Fibroblast of skin of abdomen (primary cell): Measurements from ENCODE around the gene RNF130.

Experiments used
- DNase-seq: peaks from one replicate; pipeline ENCODE4 v3.0.0-alpha.2; 2013

RNF130 gene

DNA sequence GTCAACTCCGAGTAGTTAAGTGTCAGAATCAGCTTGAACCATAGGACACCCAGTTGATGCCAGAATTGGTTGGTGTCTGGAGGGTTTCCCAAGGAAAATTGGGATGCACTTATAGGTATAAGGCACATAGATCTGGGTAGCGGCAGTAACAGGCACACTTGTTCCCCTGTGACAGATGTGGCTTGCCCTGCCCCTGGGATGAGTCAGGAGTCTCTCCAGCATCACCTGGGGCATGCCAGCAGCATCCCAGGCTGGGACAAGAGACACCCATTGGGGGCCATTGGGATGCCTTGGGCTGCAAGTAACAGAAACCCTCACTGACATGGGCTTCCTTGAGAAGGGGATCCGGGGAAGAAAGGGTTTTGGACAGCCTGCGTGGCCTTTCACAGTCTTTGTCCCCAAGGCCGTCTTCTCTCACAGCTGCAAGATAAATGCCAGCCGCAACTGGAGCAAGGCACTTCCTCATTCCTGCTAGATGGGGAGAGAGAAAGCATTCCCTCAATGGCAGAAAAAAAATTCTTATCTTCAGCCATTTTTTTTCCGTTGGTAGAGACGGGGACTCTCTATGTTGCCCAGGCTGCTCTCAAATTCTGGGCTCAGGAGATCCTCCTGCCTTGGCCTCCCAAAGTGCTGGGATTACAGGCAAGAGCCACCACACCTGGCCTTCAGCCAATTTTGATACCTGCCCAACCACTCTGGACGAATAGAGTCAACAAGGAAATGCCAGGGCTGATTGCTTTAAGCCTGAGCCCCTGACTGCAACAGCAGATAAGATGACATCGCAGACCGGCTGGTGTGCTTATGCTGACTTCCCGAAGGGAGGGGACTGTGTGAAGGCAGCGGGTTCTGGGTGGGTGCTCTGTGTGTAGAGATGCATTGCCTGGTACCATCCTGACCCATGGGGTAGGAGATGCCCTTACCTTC, 13.3 kb upstream of the RNF130 start:
- DNase-seq, result no peak

DNA sequence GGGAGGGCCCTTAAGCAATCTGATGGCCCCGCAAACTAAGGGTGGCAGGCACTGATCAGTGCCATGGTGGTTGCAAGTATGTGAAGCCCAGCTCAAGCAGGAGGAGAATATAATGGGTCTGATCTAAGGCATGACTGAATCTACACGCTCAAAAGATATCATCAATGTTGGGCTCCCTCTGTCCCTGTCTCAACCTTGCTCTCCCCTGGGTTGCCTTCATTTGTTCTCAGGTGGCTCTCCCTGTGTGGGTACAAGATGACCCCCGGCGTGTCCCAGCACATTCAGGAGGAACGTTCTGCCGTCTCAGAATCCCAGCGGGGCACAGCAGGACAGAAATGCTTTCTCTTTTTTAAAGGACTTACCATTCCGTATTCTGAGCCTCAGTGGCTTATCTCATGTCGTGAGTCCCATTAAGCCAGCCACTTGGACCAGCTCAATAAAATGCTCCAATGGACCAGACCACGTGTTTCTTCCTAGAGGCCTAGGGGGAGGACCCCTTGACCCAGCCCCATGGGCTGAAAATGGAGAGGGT, 12.0 kb upstream of the RNF130 start:
- no peak for DNase-seq

DNA sequence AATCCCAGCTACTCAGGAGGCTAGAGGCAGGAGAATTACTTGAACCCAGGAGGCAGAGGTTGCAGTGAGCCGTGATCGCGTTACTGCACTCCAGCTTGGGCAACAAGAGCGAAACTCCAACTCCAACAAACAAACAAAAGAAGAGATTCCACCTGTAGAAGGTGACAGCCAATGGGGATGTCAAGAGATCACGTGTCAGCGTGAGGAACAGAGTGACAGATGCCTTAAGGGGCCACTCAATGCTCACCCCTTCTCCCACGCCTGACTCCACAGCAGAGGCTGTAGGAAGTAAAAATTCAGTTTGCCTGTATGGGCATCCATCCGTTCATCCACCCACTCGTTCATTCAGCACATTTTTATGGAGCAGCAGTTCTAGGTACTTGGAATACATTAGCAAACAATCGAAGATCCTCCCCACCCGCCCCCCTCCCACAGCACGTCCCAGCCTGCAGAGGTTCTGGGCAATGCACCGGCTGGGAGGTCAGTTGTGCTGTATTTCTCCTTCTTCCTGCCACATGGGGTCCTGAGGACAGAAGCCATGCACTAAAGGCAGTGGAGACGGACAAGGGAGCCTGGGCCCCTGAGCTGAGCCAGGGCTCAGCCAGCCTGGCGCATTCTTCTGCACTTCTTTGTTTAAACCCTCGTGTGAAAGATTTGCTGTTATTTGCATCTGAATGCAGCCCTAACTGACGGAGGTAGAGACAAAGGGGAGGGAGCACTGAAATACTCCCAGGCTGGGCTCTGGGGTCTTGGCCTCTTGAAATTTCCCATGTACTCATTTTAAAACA, 11.3 kb upstream of the RNF130 start:
- DNase-seq, result no peak

DNA sequence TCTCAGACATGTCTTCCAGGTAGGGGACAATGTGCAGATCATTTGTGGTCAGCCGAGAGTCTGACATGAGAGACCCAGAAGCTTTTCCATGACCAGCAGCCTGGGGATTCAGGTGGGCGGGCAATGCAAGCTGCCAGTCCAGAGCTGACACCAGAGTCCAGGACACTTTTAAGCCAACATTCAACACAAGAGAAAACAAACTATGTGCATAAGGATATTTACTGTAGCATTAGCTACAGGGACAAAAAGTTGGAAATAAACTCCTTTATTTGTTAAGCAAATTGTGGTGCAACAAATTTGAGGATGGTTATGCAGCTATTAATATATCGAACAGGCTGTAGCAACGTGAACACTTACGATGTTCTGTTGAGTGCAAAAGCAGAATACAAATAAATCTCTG, 9.9 kb upstream of the RNF130 start:
- no peak for DNase-seq

DNA sequence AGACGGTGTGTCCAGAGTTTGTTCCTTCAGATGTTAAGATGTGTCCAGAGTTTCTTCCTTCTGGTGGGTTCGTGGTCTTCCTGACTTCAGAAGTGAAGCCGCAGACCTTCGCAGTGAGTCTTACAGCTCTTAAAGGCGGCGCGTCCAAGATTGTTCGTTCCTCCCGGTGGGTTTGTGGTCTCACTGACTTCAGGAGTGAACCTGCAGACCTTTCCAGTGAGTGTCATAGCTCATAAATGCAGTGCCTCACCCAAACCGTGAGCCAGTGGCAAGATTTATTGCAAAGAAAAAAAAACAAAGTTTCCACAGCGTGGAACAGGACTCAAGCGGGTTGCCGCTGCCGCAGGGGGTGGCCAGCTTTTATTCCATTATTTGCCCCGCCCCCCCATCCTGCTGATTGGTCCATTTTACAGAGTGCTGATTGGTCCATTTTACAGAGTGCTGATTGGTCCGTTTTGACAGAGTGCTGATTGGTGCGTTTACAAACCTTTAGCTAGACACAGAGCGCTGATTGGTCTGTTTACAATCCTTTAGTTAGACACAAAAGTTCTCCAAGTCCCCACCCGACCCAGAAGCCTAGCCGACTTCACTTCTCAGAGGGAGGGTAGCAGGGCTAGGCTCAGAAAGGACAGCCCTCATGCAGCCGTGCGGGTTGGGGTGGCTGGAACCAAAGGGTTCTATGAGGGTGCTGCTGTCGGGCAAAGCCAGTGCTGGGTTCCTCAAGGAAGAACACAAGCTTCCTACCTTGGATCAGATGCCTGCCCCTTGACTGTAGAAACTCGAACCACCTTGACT, 9.1 kb upstream of the RNF130 start:
- no peak for DNase-seq

DNA sequence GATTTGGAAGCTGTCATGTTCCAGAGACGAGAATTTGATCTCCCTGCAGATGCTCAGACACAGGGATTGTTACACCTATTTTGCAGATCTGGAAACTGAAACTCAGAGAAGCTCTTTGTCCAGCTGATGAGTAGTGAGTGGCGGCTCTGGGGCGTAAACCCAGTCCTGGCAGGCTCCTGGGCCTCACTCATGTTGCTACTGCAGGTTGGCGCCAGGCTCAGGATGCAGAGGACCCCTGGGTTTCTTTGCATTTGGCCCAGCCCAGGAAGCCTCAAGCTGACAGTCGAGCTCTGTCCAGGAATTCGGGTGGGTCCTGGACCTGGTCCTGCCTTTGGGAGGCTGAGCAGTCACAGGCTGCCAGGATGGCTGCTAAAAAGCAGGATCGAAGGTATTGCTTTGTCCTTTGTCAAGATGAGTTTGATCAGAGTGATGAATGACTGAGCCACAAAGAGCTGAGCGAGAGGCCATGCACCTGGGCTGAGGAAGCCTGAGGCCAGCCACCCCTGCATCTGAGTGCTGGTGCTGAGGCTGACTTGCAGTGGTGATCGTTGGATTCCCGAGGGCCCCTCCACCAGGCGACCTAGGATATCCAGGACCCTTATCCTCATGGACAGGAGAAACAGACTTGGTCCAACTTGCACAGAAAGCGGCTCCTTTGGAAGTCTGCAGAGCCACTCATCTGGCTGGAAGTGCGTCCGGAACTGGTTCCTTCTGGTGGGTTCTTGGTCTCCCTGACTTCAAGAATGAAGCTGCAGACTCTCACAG, 8.3 kb upstream of the RNF130 start:
- no peak for DNase-seq

DNA sequence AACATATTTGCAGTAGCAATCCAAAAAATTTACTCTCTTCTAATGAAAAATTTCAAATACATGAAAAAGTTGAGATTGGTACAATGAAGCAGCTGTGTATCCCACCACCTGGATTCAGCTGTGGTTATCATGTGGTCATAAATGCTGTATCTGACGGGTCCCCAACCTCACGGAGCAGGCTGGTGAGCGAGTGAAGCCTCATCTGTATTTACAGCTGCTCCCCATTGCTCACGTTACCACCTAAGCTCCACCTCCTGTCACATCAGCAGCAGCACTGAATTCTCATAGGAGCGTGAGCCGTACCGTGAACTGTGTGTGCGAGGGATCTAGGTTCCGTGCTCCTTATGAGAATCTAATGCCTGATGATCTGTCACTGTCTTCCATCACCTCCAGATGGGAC, 6.8 kb upstream of the RNF130 start:
- no peak for DNase-seq

DNA sequence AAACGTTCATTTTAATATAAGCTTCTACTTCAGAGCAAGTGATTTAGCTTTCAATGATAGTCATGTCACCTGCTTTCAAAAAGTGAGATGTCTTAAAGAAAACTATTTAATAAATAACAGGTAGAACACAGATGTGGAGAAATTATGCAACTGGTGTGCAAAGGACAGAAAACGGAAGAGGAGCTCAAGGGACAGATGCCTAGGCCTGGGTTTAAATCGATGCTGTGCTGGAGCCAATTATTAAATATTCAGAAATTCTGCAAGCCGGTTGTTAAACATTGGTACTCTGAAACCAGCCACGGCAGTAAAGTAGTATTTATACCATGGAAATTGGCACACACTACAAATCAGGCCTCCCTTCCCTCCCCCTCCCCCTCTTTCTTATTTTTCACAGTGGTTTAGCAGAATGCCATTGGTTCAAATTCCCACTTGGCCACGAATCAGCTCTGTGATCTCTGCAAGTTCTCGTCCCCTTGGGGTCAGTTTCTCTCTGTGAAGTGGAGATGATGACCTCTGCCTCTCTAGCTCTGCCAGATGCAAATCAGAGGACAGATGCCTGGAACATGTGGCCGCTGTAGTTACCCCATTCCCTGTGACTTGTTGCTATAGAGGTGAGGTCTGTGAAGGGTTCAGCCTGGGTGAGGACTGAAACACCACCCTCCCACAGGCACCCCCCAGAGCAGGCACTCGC, 6.2 kb upstream of the RNF130 start:
- DNase-seq, result no peak

DNA sequence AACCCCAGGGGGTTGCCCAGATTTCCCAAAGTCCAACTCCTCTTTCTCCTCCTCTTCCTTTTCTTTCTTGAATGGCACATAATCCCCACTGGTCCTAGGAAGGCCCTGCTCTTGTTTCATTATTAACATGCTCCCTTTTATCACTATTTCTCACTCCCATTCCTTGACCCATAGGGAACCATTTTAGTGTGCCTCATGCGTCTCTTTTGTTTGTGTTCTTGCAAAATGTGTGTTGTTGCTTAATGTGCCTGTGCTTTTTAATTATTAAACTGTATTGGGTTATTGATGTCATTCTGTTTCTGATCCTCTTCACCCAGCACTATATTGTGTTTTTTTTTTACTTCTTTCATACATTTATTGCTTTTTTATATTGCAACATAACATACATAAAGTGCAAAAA, 4.1 kb upstream of the RNF130 start:
- no peak for DNase-seq

DNA sequence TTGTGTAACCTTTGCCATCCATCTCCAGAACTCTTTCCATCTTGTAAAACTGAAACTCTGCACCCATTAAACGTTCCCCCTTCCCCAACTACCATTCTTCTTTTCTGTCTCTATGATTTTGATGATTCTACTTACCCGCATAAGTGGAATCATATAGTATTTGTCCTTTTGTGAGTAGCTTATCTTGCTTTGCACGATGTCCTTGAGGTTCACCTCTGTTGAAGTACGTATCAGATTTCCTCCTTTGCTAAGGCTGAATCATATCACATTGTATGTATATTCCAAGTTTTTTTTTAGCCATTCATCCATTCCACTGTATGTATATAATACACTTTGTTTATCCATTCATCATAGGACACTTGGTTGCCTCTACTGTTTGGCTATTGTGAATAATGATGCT, 2.9 kb upstream of the RNF130 start:
- no peak for DNase-seq

DNA sequence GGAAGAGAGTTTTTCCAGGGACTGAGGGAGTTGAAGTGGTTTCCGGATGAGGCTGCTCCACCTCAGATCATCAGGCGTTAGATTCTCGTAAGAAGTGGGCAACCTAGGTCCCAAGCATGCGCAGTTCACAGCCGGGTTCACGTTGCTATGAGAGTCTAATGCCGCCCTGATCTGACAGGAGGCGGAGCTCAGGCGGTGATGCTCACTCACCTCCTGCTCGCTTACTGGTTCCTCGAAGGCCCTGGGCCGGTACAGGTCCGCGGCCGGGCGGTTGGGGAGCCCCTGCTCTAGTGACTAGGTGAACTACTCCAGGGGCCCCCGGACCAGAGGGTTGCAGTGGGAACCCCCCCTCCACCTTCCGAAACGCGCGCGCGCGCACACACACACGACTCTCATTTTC, 997 bp upstream of the RNF130 start:
- DNase-seq, result no peak

DNA sequence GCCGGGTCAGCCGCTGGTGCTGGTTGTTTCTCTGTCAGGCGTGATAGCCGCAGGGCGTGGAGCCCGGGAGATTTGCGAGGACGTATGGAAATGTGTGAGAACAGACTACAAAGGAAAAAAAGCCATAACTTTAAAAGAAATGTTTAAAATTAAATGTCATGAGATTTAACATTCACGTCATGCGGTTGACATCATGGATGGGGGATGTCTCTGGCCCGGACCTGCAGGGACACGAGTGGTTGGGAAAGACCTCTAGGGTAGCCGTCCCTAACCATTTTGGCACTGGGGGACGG, 643 bp upstream of the RNF130 start:
- no peak for DNase-seq

DNA sequence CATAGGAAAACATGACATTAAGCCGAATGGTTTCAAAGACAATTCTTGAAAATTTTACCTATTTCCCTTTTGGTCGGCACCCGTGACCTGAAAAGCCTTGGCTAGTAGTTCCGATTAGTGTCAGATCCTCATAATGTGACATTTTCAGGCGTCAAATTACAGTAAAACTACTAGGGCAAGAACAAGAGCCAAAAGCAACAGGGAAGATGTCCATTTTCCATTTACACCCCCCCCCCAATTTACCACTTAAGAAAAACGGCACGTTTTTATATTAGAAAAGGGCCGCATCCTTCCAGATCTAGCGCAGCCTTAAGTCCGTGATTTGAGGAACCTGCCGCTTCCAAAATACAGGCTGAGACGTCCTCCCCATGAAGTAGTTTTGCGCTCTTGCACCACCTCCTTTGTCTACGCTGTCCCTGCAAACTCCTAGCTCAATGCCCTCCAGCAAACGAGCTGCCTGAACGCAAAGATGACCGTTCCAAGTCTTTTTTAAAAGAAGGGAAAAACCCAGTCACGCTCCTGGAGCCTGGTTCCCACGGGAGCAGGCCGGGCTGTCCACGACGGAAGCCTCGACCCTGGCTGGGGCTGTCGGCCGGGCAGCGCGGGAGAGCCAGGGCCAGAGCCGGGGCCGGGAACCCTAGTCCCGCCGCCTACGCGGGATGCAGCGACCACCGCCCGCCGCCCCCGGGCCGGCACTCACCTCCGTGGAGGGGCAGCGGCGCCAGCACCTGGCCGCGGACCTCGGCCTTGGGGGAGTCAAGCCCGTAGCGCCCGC, 616 bp downstream of the RNF130 start:
- DNase-seq, result peak; percentile 38

DNA sequence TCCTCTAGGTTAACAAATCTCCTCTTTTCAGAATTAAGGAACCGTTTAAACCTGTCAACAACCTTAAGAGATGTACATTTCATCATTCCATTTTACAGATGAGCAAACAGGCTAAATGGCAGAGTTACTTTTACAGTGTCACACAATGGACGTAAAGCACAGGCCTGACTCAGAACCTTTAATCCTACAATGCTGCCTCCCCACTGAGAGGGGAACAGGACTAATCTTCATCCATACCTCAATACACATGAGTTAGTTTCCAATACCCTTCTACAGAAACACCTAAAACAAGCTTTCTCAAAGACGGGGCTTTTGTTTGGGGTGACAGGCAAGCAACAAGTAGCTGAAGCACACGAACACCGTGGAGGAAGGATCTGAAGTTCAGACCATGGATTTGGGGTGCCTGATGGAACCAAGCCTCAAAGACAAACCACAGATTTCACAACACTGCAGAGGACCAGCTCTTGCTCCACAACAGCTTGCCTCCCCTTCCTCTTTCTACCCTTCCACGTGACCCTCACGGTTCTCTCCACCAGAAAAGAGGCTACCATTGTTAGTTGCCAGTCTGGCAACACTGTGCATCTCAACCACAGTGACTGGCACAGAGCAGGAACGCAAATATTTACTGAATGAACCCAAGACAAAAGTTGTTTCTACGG, 1.8 kb downstream of the RNF130 start:
- DNase-seq, result peak; percentile 10

DNA sequence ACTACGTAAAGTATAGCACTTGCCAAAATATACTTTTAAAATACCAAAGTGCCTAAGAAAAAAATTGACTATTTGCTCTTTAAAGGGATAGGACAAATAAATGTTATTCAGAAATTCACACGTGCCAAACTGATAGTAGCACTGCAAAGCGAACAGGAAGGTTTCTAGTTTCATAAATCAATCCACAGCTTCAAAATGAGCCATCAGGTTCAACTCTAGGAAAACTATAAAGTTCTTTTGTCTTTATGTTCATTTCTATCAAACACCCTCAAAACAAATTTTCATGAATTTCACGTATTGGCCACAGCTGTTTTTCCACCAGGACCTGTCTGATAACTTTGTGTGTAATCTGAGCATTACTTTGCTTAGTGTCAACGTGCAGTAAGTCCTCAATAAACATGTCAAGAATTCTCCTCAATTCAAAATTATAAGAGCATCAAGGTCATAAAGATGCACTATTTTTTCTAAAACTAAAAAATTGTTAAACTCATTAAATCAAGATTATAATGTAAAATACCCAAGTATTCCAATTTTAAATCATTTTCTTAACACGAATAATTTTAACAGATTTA, 3.0 kb downstream of the RNF130 start:
- no peak for DNase-seq

DNA sequence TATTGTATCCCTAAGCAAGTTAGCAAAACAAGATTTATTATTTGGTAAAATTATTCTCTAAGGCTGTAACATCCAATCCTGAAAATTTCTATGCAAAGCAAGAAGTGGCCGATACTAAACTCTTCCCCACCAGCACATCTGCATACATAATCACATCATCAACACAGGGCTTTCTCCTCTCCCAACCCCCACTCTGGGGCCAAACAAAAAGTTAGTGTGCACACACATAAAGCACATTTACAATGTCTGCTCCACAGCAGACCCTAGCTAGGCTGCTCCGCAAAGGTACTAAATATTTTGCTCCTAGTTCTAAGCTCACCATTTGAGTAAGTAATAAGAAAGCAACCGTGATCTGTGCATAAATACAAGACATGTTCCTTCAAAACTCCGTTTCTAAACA, 3.6 kb downstream of the RNF130 start:
- no peak for DNase-seq

DNA sequence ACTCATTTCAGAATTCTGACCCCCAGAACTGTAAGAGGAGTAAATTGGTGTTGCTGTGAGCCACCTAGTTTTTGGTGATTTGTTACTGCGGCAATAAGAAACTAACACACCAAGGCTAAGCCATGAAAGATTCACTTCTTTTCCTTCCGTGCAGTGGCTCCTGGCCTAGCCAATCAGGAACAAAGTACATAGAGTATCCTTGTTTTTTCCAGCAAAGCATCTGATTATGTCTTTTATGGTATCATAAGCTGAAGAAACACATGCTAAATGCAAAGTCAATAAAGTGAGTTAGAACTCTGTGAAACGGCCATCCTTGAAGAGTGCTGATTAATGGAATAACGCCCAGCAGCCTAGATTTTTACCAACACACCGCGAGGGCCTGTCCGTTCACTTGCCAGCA, 11.4 kb downstream of the RNF130 start:
- DNase-seq, result no peak

DNA sequence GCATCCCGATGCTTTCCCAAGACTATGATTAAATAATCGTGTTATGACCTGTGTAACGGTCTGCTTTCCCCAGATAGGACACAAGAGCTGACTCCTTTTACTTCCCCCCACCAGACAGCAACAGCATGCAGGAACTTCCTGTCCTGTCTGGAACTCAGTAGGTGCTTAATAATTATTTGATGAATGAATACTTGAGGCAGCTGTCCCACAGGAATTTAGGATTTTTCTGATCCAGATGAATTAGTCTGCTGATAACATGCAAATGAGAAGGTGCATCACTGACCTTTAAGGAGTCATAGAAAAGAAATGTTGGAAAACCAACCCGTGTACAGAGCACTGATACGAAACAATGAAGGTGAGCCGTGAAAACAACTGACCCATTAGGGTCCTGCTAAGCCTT, 12.2 kb downstream of the RNF130 start:
- DNase-seq, result no peak

DNA sequence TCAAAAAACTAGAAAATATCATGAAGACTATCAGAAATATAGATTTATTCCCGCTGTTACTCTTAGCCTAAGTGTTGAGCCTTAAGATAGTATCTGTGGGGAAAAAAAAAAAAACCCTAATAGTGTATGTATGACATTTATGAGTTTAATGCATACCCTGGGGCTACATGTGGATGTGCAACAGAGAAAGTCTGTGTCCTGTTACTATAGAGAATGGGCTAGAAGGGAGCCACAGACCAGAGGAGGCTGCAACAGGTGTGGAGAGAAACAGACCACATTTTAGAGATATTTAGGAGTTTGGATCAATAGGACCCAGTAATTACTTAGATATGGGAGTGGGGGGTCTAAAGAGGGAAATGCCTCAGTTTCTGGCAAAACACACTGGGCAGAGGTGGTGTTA, 15.4 kb downstream of the RNF130 start:
- no peak for DNase-seq

DNA sequence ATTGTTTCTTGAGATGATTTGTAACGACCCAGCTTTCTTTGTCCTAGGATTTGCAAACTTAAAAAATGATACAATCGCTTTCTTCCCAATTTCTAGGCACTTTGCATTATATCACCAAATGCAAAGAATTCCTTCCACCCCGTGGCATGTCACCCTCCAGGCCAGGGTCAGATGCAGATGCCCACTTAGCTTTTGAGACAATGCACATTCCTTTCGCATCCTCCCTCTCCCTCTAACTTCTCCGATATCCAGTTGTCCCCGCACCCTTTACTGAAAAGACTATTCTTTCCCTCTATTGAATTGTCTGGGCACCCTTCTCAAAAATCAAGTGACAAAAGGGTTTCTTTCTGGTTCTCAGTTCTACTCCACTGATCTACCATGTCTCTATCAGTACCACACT, 17.3 kb downstream of the RNF130 start:
- no peak for DNase-seq
